SK-N-SH (cell line): ENCODE results near the gene TRIM67. TPM values are rescaled to one million over a fixed set of nuclear protein-coding genes. Genes with fewer than 3 reads are reported as not detected.

Source experiments
- CTCF ChIA-PET: fragments of 300-600, 350-600 bp; formaldehyde crosslinking; extraction: SDS; loops from one replicate; lab custom pipeline; 2021; lab: Yijun Ruan, JAX
- POLR2A ChIA-PET: fragments of 350-600 bp; sonication (Branson Sonifier 250); formaldehyde crosslinking; extraction: SDS; loops from one replicate; lab custom pipeline; 2020; ENCODE audit warnings: antibody characterized with exemption, inconsistent platforms; lab: Yijun Ruan, JAX
- DNase-seq: peaks from one replicate; pipeline ENCODE4 v3.0.0; 2012
- H2AFZ ChIP-seq: fragments of 200-600 bp; sonication (generic); 2 replicates; pipeline ENCODE4 v1.8.1; 2016; ENCODE audit warnings: antibody characterized with exemption, mild to moderate bottlenecking, low read depth
- H3F3A ChIP-seq: fragments of 200-600 bp; sonication (generic); replicated peaks from 2 replicates; pipeline ENCODE3; 2016; ENCODE audit warnings: antibody characterized with exemption, mild to moderate bottlenecking; ENCODE audit not compliant: insufficient read depth
- H3K27ac ChIP-seq, 2 experiments: fragments of 200-500 bp in 1 of 2; fragments of 200-600 bp in 1 of 2; sonication (Bioruptor generic) in 1 of 2; sonication (generic), shearing (Covaris generic) in 1 of 2; 2 replicates each; pipeline versions ENCODE4 v1.5.1 to v1.6.1; 2014 to 2016; ENCODE audit warnings: low read depth in 2 of 2, inconsistent platforms in 1 of 2, low read length in 1 of 2, mild to moderate bottlenecking in 1 of 2, mixed read lengths in 1 of 2
- H3K27me3 ChIP-seq: fragments of 200-600 bp; sonication (generic), shearing (Covaris generic); 2 replicates; pipeline ENCODE4 v1.6.1; 2016; ENCODE audit warnings: mixed run types; ENCODE audit not compliant: insufficient read depth
- H3K36me3 ChIP-seq, 2 experiments: fragments of 200-500 bp in 1 of 2; fragments of 200-600 bp in 1 of 2; sonication (Bioruptor generic) in 1 of 2; sonication (generic) in 1 of 2; replicated peaks in 1 of 2; 2 replicates each; pipeline versions ENCODE3 to v1.5.1; 2014 to 2016; ENCODE audit warnings: low read length in 1 of 2, mild to moderate bottlenecking in 1 of 2; ENCODE audit not compliant: insufficient read depth in 2 of 2, control insufficient read depth in 1 of 2
- H3K4me1 ChIP-seq, 2 experiments: fragments of 200-500 bp in 1 of 2; fragments of 200-600 bp in 1 of 2; sonication (Bioruptor generic) in 1 of 2; sonication (generic), shearing (Covaris generic) in 1 of 2; 2 replicates each; pipeline versions ENCODE4 v1.5.1 to v1.6.1; 2014 to 2016; ENCODE audit warnings: low read depth in 1 of 2, low read length in 1 of 2, mixed run types in 1 of 2; ENCODE audit not compliant: insufficient read depth in 2 of 2, control insufficient read depth in 1 of 2
- H3K4me2 ChIP-seq: fragments of 200-600 bp; sonication (generic), shearing (Covaris generic); 2 replicates; pipeline ENCODE4 v1.6.1; 2017; ENCODE audit warnings: mixed run types
- H3K4me3 ChIP-seq, 2 experiments: fragments of 200-500 bp in 1 of 2; fragments of 200-600 bp in 1 of 2; sonication (Bioruptor generic) in 1 of 2; sonication (generic), shearing (Covaris generic) in 1 of 2; 2 replicates each; pipeline versions ENCODE4 v1.5.1 to v1.8.1; 2014 to 2016; ENCODE audit warnings: low read depth in 2 of 2, inconsistent platforms in 1 of 2, low read length in 1 of 2, mild to moderate bottlenecking in 1 of 2, mixed read lengths in 1 of 2, moderate library complexity in 1 of 2
- H3K79me2 ChIP-seq: fragments of 200-600 bp; sonication (generic); 2 replicates; pipeline ENCODE4 v1.8.1; 2017; ENCODE audit warnings: mild to moderate bottlenecking; ENCODE audit not compliant: insufficient read depth
- H3K9ac ChIP-seq: fragments of 200-600 bp; sonication (generic); 2 replicates; pipeline ENCODE4 v1.6.1; 2017; ENCODE audit warnings: mixed run types
- H3K9me2 ChIP-seq: fragments of 200-600 bp; sonication (generic); 2 replicates; pipeline ENCODE4 v1.6.1; 2017; ENCODE audit warnings: mixed run types
- H3K9me3 ChIP-seq: fragments of 200-600 bp; sonication (generic); 2 replicates; pipeline ENCODE4 v1.6.1; 2017; ENCODE audit warnings: mixed run types, mild to moderate bottlenecking, moderate library complexity
- H4K20me1 ChIP-seq: fragments of 200-600 bp; sonication (generic); 2 replicates; pipeline ENCODE4 v1.6.1; 2017; ENCODE audit warnings: mild to moderate bottlenecking, mixed run types; ENCODE audit not compliant: insufficient read depth
- CTCF ChIP-seq: fragments of 200-600 bp; sonication (generic); IDR thresholded peaks from 2 replicates; pipeline ENCODE4 v1.6.1; 2017; ENCODE audit warnings: antibody characterized with exemption, mild to moderate bottlenecking, moderate library complexity
- ELF1 ChIP-seq: IDR thresholded peaks from 2 replicates; pipeline ENCODE4 v1.4.0; 2012
- EP300 ChIP-seq, 2 experiments: IDR thresholded peaks; 2 replicates each; pipeline versions ENCODE4 v1.4.0 to v1.6.1; 2012; ENCODE audit warnings: borderline replicate concordance in 1 of 2, low read depth in 1 of 2, low read length in 1 of 2
- FOXJ3 ChIP-seq: sonication (generic); formaldehyde crosslinking; IDR thresholded peaks from 2 replicates; pipeline ENCODE4 v1.5.1; 2020; ENCODE audit warnings: mild to moderate bottlenecking, missing genetic modification reagents
- FOXM1 ChIP-seq: IDR thresholded peaks from 2 replicates; pipeline ENCODE4 v1.4.0; 2012; ENCODE audit warnings: low read depth, mild to moderate bottlenecking
- GABPA ChIP-seq: IDR thresholded peaks from 2 replicates; pipeline ENCODE4 v1.4.0; 2012; ENCODE audit warnings: low read depth, mild to moderate bottlenecking
- GATA2 ChIP-seq: sonication (generic); formaldehyde crosslinking; IDR thresholded peaks from 2 replicates; pipeline ENCODE4 v1.5.0; 2020; ENCODE audit warnings: mild to moderate bottlenecking, missing genetic modification reagents
- JUND ChIP-seq: IDR thresholded peaks from 2 replicates; pipeline ENCODE4 v1.4.0; 2012
- MEF2A ChIP-seq: IDR thresholded peaks from 2 replicates; pipeline ENCODE4 v1.4.0; 2012; ENCODE audit warnings: low read depth, borderline replicate concordance
- RAD21 ChIP-seq: IDR thresholded peaks from 2 replicates; pipeline ENCODE4 v1.6.1; 2012; ENCODE audit warnings: mild to moderate bottlenecking, low read length
- RFX5 ChIP-seq: IDR thresholded peaks from 2 replicates; pipeline ENCODE4 v1.6.1; 2012; ENCODE audit warnings: mild to moderate bottlenecking, improper control_type of control experiment, low read length
- SIN3A ChIP-seq: IDR thresholded peaks from 2 replicates; pipeline ENCODE4 v1.6.1; 2012; ENCODE audit warnings: low read depth, mild to moderate bottlenecking, low read length, moderate library complexity, borderline replicate concordance
- SMC3 ChIP-seq: IDR thresholded peaks from 2 replicates; pipeline ENCODE4 v1.6.1; 2012; ENCODE audit warnings: low read depth, low read length, improper control_type of control experiment
- YY1 ChIP-seq: IDR thresholded peaks from 2 replicates; pipeline ENCODE4 v1.4.0; 2012; ENCODE audit warnings: low read depth, mild to moderate bottlenecking
- WGBS: methylation state at CpG from one replicate; pipeline ENCODE4 v1.1.6; 2017; ENCODE audit warnings: low lambda C conversion rate; 5-methylcytosine and 5-hydroxymethylcytosine counted together
- polyA plus RNA-seq, 3 experiments: library from polyadenylated mRNA; depleted of rRNA; stranded (reverse); fragments of >200 nt; gene quantifications; 2 replicates each; pipeline ENCODE4 v1.2.3, GENCODE V29; 2012
- TF ChIP-seq, protein P1 (sequence below): IDR thresholded peaks from 2 replicates; pipeline ENCODE4 v1.4.0; 2012; ENCODE audit warnings: low read depth, borderline replicate concordance
- TF ChIP-seq, protein P2 (sequence below): IDR thresholded peaks from 2 replicates; pipeline ENCODE4 v1.6.1; 2012; ENCODE audit warnings: mild to moderate bottlenecking, low read depth, low read length, moderate library complexity

Gene TRIM67
- polyA plus RNA-seq, 1 of the 3 experiments (the other 2 are of a cell fraction): not detected

DNA sequence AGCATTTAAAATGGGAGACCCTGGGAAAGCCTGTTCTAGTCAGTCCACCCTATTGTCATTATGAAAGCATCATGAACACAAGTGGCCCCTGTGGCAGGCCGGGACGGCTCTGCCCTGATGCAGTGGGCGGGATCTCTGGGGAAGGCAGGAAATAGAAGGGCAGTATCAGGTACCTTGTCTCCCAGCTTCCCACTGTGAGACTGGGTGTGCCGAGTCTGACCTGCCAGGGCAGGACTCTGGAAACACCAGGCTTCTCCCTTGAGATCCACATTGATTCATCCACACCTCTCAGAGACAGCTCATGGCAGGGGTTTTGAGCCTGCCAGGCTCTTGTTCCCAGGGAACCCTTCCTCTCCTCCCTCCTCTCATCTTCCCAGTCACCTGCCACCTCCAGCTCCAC is 54.6 kb downstream of the TRIM67 start (continued):
- TF ChIP-seq GABPA: no peak
- no peak for TF ChIP-seq MEF2A
- no peak for TF ChIP-seq YY1
- no peak for TF ChIP-seq GATA2
- no peak for TF ChIP-seq SIN3A
- no peak for TF ChIP-seq SMC3

- Histone ChIP-seq H2AFZ (no peak overlapping the region), H3K9ac (no peak overlapping the region), H3K36me3 (no peaks in the 10 kb centered on the region), H4K20me1 (no peaks in the 10 kb centered on the region), H3K9me3 (no peaks in the 10 kb centered on the region), H3K79me2 (no peaks in the 10 kb centered on the region), H3K9me2 (no peaks in the 10 kb centered on the region), H3K4me3 (no peak overlapping the region), H3K27me3 (peaks cover 5% of the 10 kb centered on the region; the same call in 1 of the 2 replicates), H3F3A (no peaks in the 10 kb centered on the region), H3K4me2 (no peak overlapping the region), H3K4me1 (no peaks in the 10 kb centered on the region), H3K27ac (no peak overlapping the region)
- DNase-seq: no peak
- ChIA-PET POLR2A (no interaction called here), CTCF (interaction anchor here (0.9 to 1.2 kb wide), 2 partner anchors 10 to 282 kb away, joined by 3 read pairs; no protein-coding TSS in a partner anchor)
- 80% methylated on average over 8 of the region's 11 CpGs for WGBS
- TF ChIP-seq YY1: no peak
- no peak for TF ChIP-seq FOXJ3 (CRISPR knock-in tag)
- TF ChIP-seq GABPA: no peak
- no peak for TF ChIP-seq EP300 (IDR thresholded peaks at IDR 0.05; ENCODE audit: borderline replicate concordance in 1 of 2, low read depth in 1 of 2, low read length in 1 of 2)
- TF ChIP-seq RFX5: no peak
- no peak for TF ChIP-seq CTCF
- TF ChIP-seq SIN3A: no peak
- TF ChIP-seq, protein P1, sequence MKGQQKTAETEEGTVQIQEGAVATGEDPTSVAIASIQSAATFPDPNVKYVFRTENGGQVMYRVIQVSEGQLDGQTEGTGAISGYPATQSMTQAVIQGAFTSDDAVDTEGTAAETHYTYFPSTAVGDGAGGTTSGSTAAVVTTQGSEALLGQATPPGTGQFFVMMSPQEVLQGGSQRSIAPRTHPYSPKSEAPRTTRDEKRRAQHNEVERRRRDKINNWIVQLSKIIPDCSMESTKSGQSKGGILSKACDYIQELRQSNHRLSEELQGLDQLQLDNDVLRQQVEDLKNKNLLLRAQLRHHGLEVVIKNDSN: no peak
- TF ChIP-seq SMC3: no peak
- no peak for TF ChIP-seq FOXM1
- TF ChIP-seq ELF1: no peak
- TF ChIP-seq, protein P2, sequence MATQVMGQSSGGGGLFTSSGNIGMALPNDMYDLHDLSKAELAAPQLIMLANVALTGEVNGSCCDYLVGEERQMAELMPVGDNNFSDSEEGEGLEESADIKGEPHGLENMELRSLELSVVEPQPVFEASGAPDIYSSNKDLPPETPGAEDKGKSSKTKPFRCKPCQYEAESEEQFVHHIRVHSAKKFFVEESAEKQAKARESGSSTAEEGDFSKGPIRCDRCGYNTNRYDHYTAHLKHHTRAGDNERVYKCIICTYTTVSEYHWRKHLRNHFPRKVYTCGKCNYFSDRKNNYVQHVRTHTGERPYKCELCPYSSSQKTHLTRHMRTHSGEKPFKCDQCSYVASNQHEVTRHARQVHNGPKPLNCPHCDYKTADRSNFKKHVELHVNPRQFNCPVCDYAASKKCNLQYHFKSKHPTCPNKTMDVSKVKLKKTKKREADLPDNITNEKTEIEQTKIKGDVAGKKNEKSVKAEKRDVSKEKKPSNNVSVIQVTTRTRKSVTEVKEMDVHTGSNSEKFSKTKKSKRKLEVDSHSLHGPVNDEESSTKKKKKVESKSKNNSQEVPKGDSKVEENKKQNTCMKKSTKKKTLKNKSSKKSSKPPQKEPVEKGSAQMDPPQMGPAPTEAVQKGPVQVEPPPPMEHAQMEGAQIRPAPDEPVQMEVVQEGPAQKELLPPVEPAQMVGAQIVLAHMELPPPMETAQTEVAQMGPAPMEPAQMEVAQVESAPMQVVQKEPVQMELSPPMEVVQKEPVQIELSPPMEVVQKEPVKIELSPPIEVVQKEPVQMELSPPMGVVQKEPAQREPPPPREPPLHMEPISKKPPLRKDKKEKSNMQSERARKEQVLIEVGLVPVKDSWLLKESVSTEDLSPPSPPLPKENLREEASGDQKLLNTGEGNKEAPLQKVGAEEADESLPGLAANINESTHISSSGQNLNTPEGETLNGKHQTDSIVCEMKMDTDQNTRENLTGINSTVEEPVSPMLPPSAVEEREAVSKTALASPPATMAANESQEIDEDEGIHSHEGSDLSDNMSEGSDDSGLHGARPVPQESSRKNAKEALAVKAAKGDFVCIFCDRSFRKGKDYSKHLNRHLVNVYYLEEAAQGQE: no peak
- TF ChIP-seq RAD21: no peak
- TF ChIP-seq JUND: no peak
Observed at GRCh38 chr1:231217056-231217455, 55.2 kb downstream of the TRIM67 start.
